Measurements from ENCODE around the gene NEUROD1.
"Not testable (repeated sequence)": the region's sequence is repeated elsewhere in the genome, so short reads cannot be mapped to it uniquely, and the experiment has no call there.

NEUROD1 gene

GRCh38 chr2:181680055-181680936 is at the start of gene NEUROD1:
Gene NEUROD1 (minus strand): TSS chr2:181680517. CDS start chr2:181678860, 1,657 bp downstream.
- peak in 1 of 3 donors; percentile 25 for DNase-seq

- DNase-seq = no peak
Measured at GRCh38 chr2:181725476-181725875, 45.2 kb upstream of the NEUROD1 start.

GRCh38 chr2:181724662-181725061 is 44.3 kb upstream of the NEUROD1 start:
- DNase-seq = no peak

GRCh38 chr2:181723731-181724130 is 43.4 kb upstream of the NEUROD1 start:
- no peak for DNase-seq

GRCh38 chr2:181715033-181715630 is 34.8 kb upstream of the NEUROD1 start:
- DNase-seq = peak; percentile 87 to 92 (median 89)

GRCh38 chr2:181711051-181711450 is 30.7 kb upstream of the NEUROD1 start:
- DNase-seq = peak in 2 of 3 donors; percentile 24 to 32

GRCh38 chr2:181702519-181702918 is 22.2 kb upstream of the NEUROD1 start:
- not testable (repeated sequence) for DNase-seq

GRCh38 chr2:181698223-181698622 is 17.9 kb upstream of the NEUROD1 start:
- no peak for DNase-seq

GRCh38 chr2:181697571-181697970 is 17.3 kb upstream of the NEUROD1 start:
- DNase-seq = peak; percentile 51 to 82 (median 69)

GRCh38 chr2:181697126-181697525 is 16.8 kb upstream of the NEUROD1 start:
- peak; percentile 35 to 56 (median 54) for DNase-seq

GRCh38 chr2:181694271-181694670 is 14.0 kb upstream of the NEUROD1 start:
- DNase-seq = no peak

- DNase-seq = no peak
Measured at GRCh38 chr2:181690860-181691259, 10.5 kb upstream of the NEUROD1 start.

- no peak for DNase-seq
Measured at GRCh38 chr2:181686576-181687185, 6.4 kb upstream of the NEUROD1 start.

GRCh38 chr2:181685150-181685688 is 4.9 kb upstream of the NEUROD1 start:
- peak in 2 of 3 donors; percentile 35 to 44 for DNase-seq

GRCh38 chr2:181684454-181685149 is 4.3 kb upstream of the NEUROD1 start:
- DNase-seq = no peak

GRCh38 chr2:181683518-181684453 is 3.5 kb upstream of the NEUROD1 start:
- peak; percentile 40 to 58 (median 57) for DNase-seq

- DNase-seq = peak in 2 of 3 donors; percentile 17 to 22
Measured at GRCh38 chr2:181682795-181683517, 2.6 kb upstream of the NEUROD1 start.

- DNase-seq = no peak
Measured at GRCh38 chr2:181682026-181682789, 1.9 kb upstream of the NEUROD1 start.

GRCh38 chr2:181680937-181681811 is 857 bp upstream of the NEUROD1 start:
- no peak for DNase-seq

Data from suppressor macrophage treated with lipopolysaccharide for 1 hour (primary cell).